Vagina (tissue), 2 donors: ENCODE results near the gene SLC38A4. TPM values are rescaled to one million over a fixed set of nuclear protein-coding genes. Genes with fewer than 3 reads are reported as not detected.

Experiments
- DNase-seq, 2 donors: peaks; one replicate each; pipeline ENCODE4 v3.0.0-alpha.2; 2017; ENCODE audit errors: extremely low spot score in 2 of 2
- H3K27ac ChIP-seq: fragments of 200-600 bp; sonication (generic); one replicate; pipeline ENCODE4 v1.5.1; 2019
- H3K27me3 ChIP-seq: fragments of 200-600 bp; sonication (generic); one replicate; pipeline ENCODE4 v1.5.1; 2019
- H3K36me3 ChIP-seq, 2 donors: fragments of 200-600 bp; sonication (generic); one replicate each; pipeline ENCODE4 v1.5.1; 2017 to 2019
- H3K4me1 ChIP-seq: fragments of 200-600 bp; sonication (generic); one replicate; pipeline ENCODE4 v1.5.1; 2019
- H3K4me3 ChIP-seq, 2 donors: fragments of 200-600 bp; sonication (generic); 1 replicate in 1 of 2; 2 replicates in 1 of 2; pipeline ENCODE4 v1.5.1; 2016 to 2019
- H3K9me3 ChIP-seq: fragments of 200-600 bp; sonication (generic); one replicate; pipeline ENCODE4 v1.5.1; 2019
- POLR2A ChIP-seq, 2 donors: fragments of 450-650 bp; IDR thresholded peaks; one replicate each; pipeline ENCODE4 v1.6.1; 2017; ENCODE audit warnings: antibody characterized with exemption in 2 of 2, mild to moderate bottlenecking in 2 of 2, moderate library complexity in 2 of 2
- POLR2AphosphoS5 ChIP-seq, 2 donors: sonication (generic); formaldehyde crosslinking; IDR thresholded peaks; one replicate each; pipeline ENCODE4 v1.9.0; 2017; ENCODE audit warnings: antibody characterized with exemption in 2 of 2, mild to moderate bottlenecking in 2 of 2, low read depth in 1 of 2; ENCODE audit not compliant: insufficient read depth in 1 of 2
- intact Hi-C: fragments of 100-400 bp; cut with DNase I; formaldehyde crosslinking; loops from one replicate; pipeline ENCODE4 v1.15.1; 2023
- total RNA-seq: library from RNA; depleted of rRNA; stranded (reverse); fragments of >200 nt; gene quantifications from one replicate; pipeline ENCODE4 v1.2.3, GENCODE V29; 2016
- TF ChIP-seq, protein P1 (sequence below), 3 experiments: fragments of 450-650 bp in 2 of 3; fragments of 200-600 bp in 1 of 3; sonication (generic) in 1 of 3; IDR thresholded peaks; one replicate each; pipeline ENCODE4 v1.5.1; 2017 to 2019; ENCODE audit warnings: antibody characterized with exemption in 3 of 3, mild to moderate bottlenecking in 2 of 3, moderate library complexity in 2 of 3

SLC38A4 gene
- total RNA-seq, 1 donor from 2014 or later: not detected

GRCh38 chr12:46723629-46724419 is 102.0 kb downstream of the SLC38A4 start:
- Histone ChIP-seq H3K36me3 (no peaks in the 10 kb centered on the region), H3K27ac (no peak overlapping the region), H3K4me3 (no peak overlapping the region), H3K9me3 (no peaks in the 10 kb centered on the region), H3K4me1 (no peaks in the 10 kb centered on the region), H3K27me3 (no peaks in the 10 kb centered on the region)
- TF ChIP-seq POLR2AphosphoS5 (IDR thresholded peaks at IDR 0.05; ENCODE audit: insufficient read depth in 1 of 2, low read depth in 1 of 2) (no peak), POLR2A (IDR thresholded peaks at IDR 0.05) (no peak)
- DNase-seq: no peak
- intact Hi-C loops: no loop called here

- TF ChIP-seq POLR2AphosphoS5 (IDR thresholded peaks at IDR 0.05; ENCODE audit: insufficient read depth in 1 of 2, low read depth in 1 of 2) (no peak), POLR2A (IDR thresholded peaks at IDR 0.05) (no peak)
- TF ChIP-seq, protein P1, sequence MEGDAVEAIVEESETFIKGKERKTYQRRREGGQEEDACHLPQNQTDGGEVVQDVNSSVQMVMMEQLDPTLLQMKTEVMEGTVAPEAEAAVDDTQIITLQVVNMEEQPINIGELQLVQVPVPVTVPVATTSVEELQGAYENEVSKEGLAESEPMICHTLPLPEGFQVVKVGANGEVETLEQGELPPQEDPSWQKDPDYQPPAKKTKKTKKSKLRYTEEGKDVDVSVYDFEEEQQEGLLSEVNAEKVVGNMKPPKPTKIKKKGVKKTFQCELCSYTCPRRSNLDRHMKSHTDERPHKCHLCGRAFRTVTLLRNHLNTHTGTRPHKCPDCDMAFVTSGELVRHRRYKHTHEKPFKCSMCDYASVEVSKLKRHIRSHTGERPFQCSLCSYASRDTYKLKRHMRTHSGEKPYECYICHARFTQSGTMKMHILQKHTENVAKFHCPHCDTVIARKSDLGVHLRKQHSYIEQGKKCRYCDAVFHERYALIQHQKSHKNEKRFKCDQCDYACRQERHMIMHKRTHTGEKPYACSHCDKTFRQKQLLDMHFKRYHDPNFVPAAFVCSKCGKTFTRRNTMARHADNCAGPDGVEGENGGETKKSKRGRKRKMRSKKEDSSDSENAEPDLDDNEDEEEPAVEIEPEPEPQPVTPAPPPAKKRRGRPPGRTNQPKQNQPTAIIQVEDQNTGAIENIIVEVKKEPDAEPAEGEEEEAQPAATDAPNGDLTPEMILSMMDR (IDR thresholded peaks at IDR 0.05): no peak
- no peaks in the 10 kb centered on the region for H3K9me3 ChIP-seq
- no peaks in the 10 kb centered on the region for H3K27me3 ChIP-seq
- intact Hi-C loops: no loop called here
- H3K4me3 ChIP-seq: no peak overlapping the region
- no peaks in the 10 kb centered on the region for H3K36me3 ChIP-seq
- no peaks in the 10 kb centered on the region for H3K4me1 ChIP-seq
- DNase-seq: no peak
- no peak overlapping the region for H3K27ac ChIP-seq
These were observed 103.2 kb downstream of the SLC38A4 start for GRCh38 chr12:46722394-46723185.

DNA sequence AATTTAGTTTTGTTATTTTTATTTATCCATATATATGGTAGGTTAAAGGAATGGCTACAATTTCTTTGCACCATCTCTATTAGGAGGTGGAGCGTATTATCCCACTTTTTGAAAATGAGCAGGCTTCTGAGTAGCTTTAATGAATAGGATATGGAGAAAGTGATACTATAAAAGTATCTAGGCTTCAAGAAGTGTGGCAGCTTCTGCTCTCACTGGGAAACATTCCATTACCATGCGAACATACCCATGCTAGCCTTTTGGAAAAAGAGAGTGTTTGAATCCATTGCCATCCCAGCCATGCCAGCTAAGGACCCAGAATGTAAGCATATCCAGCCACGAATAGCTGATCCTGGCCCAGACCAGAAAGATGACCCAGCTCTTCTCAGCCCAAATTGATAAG is 107.3 kb downstream of the SLC38A4 start:
- intact Hi-C loops: no loop called here
- no peak for DNase-seq
- TF ChIP-seq POLR2A (IDR thresholded peaks at IDR 0.05) (no peak), POLR2AphosphoS5 (IDR thresholded peaks at IDR 0.05; ENCODE audit: insufficient read depth in 1 of 2, low read depth in 1 of 2) (no peak)
- TF ChIP-seq, protein P1 (IDR thresholded peaks at IDR 0.05): no peak
- no peaks in the 10 kb centered on the region for H3K9me3 ChIP-seq
- H3K27ac ChIP-seq: no peak overlapping the region
- no peak overlapping the region for H3K4me3 ChIP-seq
- no peaks in the 10 kb centered on the region for H3K36me3 ChIP-seq
- no peaks in the 10 kb centered on the region for H3K27me3 ChIP-seq
- H3K4me1 ChIP-seq: no peaks in the 10 kb centered on the region

GRCh38 chr12:46717868-46718267 is 107.9 kb downstream of the SLC38A4 start:
- intact Hi-C loops: no loop called here
- no peaks in the 10 kb centered on the region for H3K36me3 ChIP-seq
- H3K9me3 ChIP-seq: no peaks in the 10 kb centered on the region
- DNase-seq: no peak
- no peaks in the 10 kb centered on the region for H3K4me1 ChIP-seq
- TF ChIP-seq, protein P1 (IDR thresholded peaks at IDR 0.05): no peak
- no peak for TF ChIP-seq POLR2AphosphoS5 (IDR thresholded peaks at IDR 0.05; ENCODE audit: insufficient read depth in 1 of 2, low read depth in 1 of 2)
- H3K27ac ChIP-seq: no peak overlapping the region
- no peaks in the 10 kb centered on the region for H3K27me3 ChIP-seq
- no peak overlapping the region for H3K4me3 ChIP-seq

DNA sequence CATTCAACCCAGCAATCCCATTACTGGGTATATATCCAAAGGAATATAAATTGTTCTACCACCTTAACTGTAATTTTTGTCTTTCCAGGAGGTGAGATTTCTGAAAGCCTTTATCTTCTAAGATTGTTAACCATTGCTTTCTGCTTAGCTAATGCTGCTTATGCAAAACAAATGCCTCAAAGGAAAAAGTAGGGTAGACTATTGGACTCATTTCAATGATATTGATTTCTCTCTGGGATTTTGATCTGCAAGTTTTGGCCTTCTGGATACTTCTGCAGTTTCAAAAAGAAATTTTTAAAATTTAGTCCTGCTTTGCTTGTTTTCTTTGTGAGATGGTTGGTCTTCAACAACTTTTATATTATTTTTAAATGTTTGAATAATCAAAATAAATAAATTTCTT is 108.6 kb downstream of the SLC38A4 start:
- Histone ChIP-seq H3K27me3 (no peaks in the 10 kb centered on the region), H3K4me3 (no peak overlapping the region), H3K36me3 (no peaks in the 10 kb centered on the region), H3K4me1 (no peaks in the 10 kb centered on the region), H3K27ac (no peak overlapping the region), H3K9me3 (no peaks in the 10 kb centered on the region)
- intact Hi-C loops: no loop called here
- DNase-seq: no peak
- TF ChIP-seq POLR2A (IDR thresholded peaks at IDR 0.05) (no peak), POLR2AphosphoS5 (IDR thresholded peaks at IDR 0.05; ENCODE audit: insufficient read depth in 1 of 2, low read depth in 1 of 2) (no peak)
- TF ChIP-seq, protein P1 (IDR thresholded peaks at IDR 0.05): no peak
